OCI-LY7 (cell line): ENCODE data around the gene ST6GALNAC5. TPM values are rescaled to one million over a fixed set of nuclear protein-coding genes. Genes with fewer than 3 reads are reported as not detected.

Experiments used
- BruUV-seq: library from RNA; stranded (reverse); fragments of 400-500 nt; replicated peaks from 2 replicates; lab custom pipeline; 2021; lab: Mats Ljungman, UMichigan
- CTCF ChIA-PET: fragments of 300-600 bp; sonication (Branson Sonifier 250); formaldehyde crosslinking; loops from one replicate; lab custom pipeline; 2022; ENCODE audit warnings: antibody characterized with exemption; ENCODE audit not compliant: unreplicated experiment; lab: Charles Lee
- POLR2A ChIA-PET: fragments of 300-600 bp; sonication (Branson Sonifier 250); formaldehyde crosslinking; loops from one replicate; lab custom pipeline; 2022; ENCODE audit warnings: antibody characterized with exemption; lab: Charles Lee
- DNase-seq: peaks from one replicate; pipeline ENCODE4 v3.0.0-alpha.2; 2015; ENCODE audit warnings: low spot score
- H2AFZ ChIP-seq: fragments of 200-600 bp; sonication (generic), shearing (Covaris generic); 2 replicates; pipeline ENCODE4 v1.6.1; 2014; ENCODE audit warnings: mild to moderate bottlenecking, antibody characterized with exemption, low read length, moderate library complexity
- H3K27ac ChIP-seq: fragments of 200-600 bp; sonication (generic); 2 replicates; pipeline ENCODE4 v1.5.1; 2014; ENCODE audit warnings: mixed run types, low read depth, mild to moderate bottlenecking, moderate library complexity, low read length, inconsistent platforms; ENCODE audit not compliant: poor library complexity, severe bottlenecking
- H3K36me3 ChIP-seq: fragments of 200-600 bp; sonication (generic); 2 replicates; pipeline ENCODE4 v1.6.1; 2014; ENCODE audit warnings: mild to moderate bottlenecking, antibody characterized with exemption, low read length, moderate library complexity, mixed read lengths; ENCODE audit not compliant: insufficient read depth
- H3K4me1 ChIP-seq: fragments of 200-600 bp; sonication (generic); 2 replicates; pipeline ENCODE4 v1.5.1; 2014; ENCODE audit warnings: mild to moderate bottlenecking, low read length; ENCODE audit not compliant: insufficient read depth, poor library complexity, severe bottlenecking
- H3K4me2 ChIP-seq: fragments of 200-600 bp; sonication (generic); 2 replicates; pipeline ENCODE4 v1.6.1; 2014; ENCODE audit warnings: mild to moderate bottlenecking, low read length
- H3K4me3 ChIP-seq: fragments of 200-600 bp; sonication (generic); 2 replicates; pipeline ENCODE4 v1.5.1; 2014; ENCODE audit warnings: mild to moderate bottlenecking, low read depth, low read length; ENCODE audit not compliant: poor library complexity, severe bottlenecking
- H3K79me2 ChIP-seq: fragments of 200-600 bp; sonication (generic); 2 replicates; pipeline ENCODE4 v1.6.1; 2016; ENCODE audit warnings: low read depth, mild to moderate bottlenecking, low read length, moderate library complexity, mixed read lengths; ENCODE audit not compliant: insufficient read depth
- H3K9me2 ChIP-seq: fragments of 200-600 bp; sonication (generic); 2 replicates; pipeline ENCODE4 v1.6.1; 2016; ENCODE audit warnings: mild to moderate bottlenecking, low read length, mixed read lengths; ENCODE audit not compliant: insufficient read depth
- H3K9me3 ChIP-seq: fragments of 200-600 bp; sonication (generic); 2 replicates; pipeline ENCODE4 v1.6.1; 2014; ENCODE audit warnings: mild to moderate bottlenecking, mixed run types, low read length, mixed read lengths
- H4K20me1 ChIP-seq: fragments of 200-600 bp; sonication (generic); 2 replicates; pipeline ENCODE4 v1.6.1; 2014; ENCODE audit warnings: mild to moderate bottlenecking, antibody characterized with exemption, low read length, moderate library complexity, mixed read lengths; ENCODE audit not compliant: insufficient read depth
- EZH2phosphoT487 ChIP-seq: fragments of 200-600 bp; sonication (generic); IDR thresholded peaks from 2 replicates; pipeline ENCODE4 v1.6.1; 2018; ENCODE audit warnings: low read depth, borderline replicate concordance, mild to moderate bottlenecking, mixed run types, antibody characterized with exemption, low read length, moderate library complexity, mixed read lengths
- intact Hi-C: fragments of 100-400 bp; cut with micrococcal nuclease; formaldehyde crosslinking; loops from one replicate; pipeline ENCODE4 v1.10.0; 2022; ENCODE audit not compliant: unreplicated experiment
- total RNA-seq, 2 experiments: library from RNA; depleted of rRNA in 1 of 2; stranded (reverse); fragments of >200 nt in 1 of 2; shearing (Covaris generic) in 1 of 2; gene quantifications; 2 replicates each; pipeline ENCODE4 v1.2.3, GENCODE V29; 2014 to 2022
- TF ChIP-seq, protein P1 (sequence below): fragments of 200-600 bp; sonication (generic); conservative IDR thresholded peaks from 2 replicates; pipeline ENCODE4 v1.5.1; 2014; ENCODE audit warnings: mild to moderate bottlenecking, antibody characterized with exemption, low read length, moderate library complexity, mixed read lengths

The ST6GALNAC5 gene
- total RNA-seq, 2 experiments from 2014 or later, result not detected

DNA sequence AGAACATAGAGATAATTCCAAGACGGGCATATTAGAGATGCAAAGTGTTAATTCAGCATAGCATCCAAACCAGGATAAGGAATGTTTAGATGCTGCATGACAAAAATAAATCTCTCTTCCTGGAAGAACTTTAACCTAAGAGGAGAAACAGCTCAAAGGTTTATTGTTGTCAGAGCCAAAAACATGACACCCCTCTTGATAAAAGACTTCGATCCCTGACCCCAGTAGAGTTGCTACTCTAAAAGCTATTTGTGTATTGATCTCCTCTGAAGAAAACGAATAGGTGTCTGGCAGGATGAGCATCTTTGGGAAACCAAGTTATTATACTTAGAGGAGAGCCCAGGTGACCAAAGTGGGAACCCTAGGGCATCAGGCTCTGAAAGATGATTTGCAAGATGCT lies 193.9 kb downstream of the ST6GALNAC5 start:
- Histone ChIP-seq H3K9me3 (no peaks in the 10 kb centered on the region), H3K36me3 (no peaks in the 10 kb centered on the region), H2AFZ (no peak overlapping the region), H3K27ac (no peak overlapping the region), H3K9me2 (no peaks in the 10 kb centered on the region), H3K4me3 (no peak overlapping the region), H3K4me1 (no peaks in the 10 kb centered on the region), H3K79me2 (no peaks in the 10 kb centered on the region), H4K20me1 (no peaks in the 10 kb centered on the region), H3K4me2 (no peak overlapping the region)
- ChIA-PET POLR2A (interaction anchor here (0.6 kb wide), 1 partner anchor 915 kb away, joined by 4 read pairs; no protein-coding TSS in a partner anchor), CTCF (no interaction called here)
- no TSS peak for BruUV-seq
- TF ChIP-seq, protein P1, sequence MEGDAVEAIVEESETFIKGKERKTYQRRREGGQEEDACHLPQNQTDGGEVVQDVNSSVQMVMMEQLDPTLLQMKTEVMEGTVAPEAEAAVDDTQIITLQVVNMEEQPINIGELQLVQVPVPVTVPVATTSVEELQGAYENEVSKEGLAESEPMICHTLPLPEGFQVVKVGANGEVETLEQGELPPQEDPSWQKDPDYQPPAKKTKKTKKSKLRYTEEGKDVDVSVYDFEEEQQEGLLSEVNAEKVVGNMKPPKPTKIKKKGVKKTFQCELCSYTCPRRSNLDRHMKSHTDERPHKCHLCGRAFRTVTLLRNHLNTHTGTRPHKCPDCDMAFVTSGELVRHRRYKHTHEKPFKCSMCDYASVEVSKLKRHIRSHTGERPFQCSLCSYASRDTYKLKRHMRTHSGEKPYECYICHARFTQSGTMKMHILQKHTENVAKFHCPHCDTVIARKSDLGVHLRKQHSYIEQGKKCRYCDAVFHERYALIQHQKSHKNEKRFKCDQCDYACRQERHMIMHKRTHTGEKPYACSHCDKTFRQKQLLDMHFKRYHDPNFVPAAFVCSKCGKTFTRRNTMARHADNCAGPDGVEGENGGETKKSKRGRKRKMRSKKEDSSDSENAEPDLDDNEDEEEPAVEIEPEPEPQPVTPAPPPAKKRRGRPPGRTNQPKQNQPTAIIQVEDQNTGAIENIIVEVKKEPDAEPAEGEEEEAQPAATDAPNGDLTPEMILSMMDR, result no peak
- no peak for TF ChIP-seq EZH2phosphoT487
- intact Hi-C loops, result no loop called here
- no peak for DNase-seq

DNA sequence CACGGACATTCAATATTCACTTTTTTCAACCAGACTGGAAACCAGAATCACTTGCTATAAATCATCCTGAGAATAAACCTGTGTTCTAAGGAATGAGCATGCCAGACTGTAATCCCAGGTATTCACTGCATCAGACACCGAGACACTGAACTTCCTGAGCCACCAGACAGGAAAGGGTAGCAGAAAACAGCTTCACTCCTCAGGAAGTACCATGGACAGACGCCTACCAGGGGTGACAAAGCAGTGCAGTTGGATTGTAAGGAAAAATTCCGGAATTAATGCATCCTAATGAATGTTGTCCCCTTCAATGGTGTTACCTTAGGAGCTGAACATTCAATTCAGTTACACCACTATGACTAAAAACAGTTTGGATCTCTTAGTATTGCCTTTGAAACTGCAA lies 195.8 kb downstream of the ST6GALNAC5 start:
- Histone ChIP-seq H3K9me3 (no peaks in the 10 kb centered on the region), H3K79me2 (no peaks in the 10 kb centered on the region), H2AFZ (no peak overlapping the region), H3K4me1 (no peaks in the 10 kb centered on the region), H3K9me2 (no peaks in the 10 kb centered on the region), H3K27ac (no peak overlapping the region), H3K36me3 (no peaks in the 10 kb centered on the region), H3K4me3 (no peak overlapping the region), H4K20me1 (no peaks in the 10 kb centered on the region), H3K4me2 (no peak overlapping the region)
- intact Hi-C loops, result no loop called here
- ChIA-PET CTCF (no interaction called here), POLR2A (interaction anchor here (0.6 kb wide), 1 partner anchor 12 kb away, joined by 3 read pairs; no protein-coding TSS in a partner anchor)
- no peak for DNase-seq
- BruUV-seq, result no TSS peak
- TF ChIP-seq, protein P1, result no peak
- TF ChIP-seq EZH2phosphoT487, result no peak

DNA sequence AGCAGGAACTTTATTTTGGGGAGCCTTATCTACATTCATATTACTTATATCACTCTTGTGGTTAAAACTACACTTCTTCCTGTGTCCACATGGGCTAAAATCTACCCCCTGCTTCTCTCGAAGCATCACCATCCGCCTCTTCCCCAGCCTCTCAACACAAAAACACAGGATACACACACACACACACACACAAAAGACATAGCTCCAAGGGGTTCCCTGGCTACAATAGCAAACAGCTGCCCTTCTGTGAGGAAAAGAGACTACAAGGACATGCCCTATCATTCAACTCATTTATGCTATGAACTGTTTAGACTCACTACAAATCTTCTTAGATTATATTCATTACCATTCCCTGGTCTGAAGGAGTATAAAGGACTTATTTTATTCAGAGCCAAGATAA lies 197.0 kb downstream of the ST6GALNAC5 start:
- Histone ChIP-seq H3K4me1 (no peaks in the 10 kb centered on the region), H3K9me3 (no peaks in the 10 kb centered on the region), H3K36me3 (no peaks in the 10 kb centered on the region), H3K79me2 (no peaks in the 10 kb centered on the region), H4K20me1 (no peaks in the 10 kb centered on the region), H3K4me3 (no peak overlapping the region), H3K9me2 (no peaks in the 10 kb centered on the region), H3K4me2 (no peak overlapping the region), H3K27ac (no peak overlapping the region), H2AFZ (no peak overlapping the region)
- ChIA-PET CTCF (no interaction called here), POLR2A (no interaction called here)
- intact Hi-C loops, result no loop called here
- BruUV-seq, result no TSS peak
- TF ChIP-seq, protein P1, result no peak
- no peak for TF ChIP-seq EZH2phosphoT487
- DNase-seq, result no peak
